Esophagus (tissue), 2 donors: ENCODE measurements around the gene CNGB1. TPM values are rescaled to one million over a fixed set of nuclear protein-coding genes. Genes with fewer than 3 reads are reported as not detected.
"Not testable (repeated sequence)": the region's sequence is repeated elsewhere in the genome, so short reads cannot be mapped to it uniquely, and the experiment has no call there.

Experiments
- H3K27ac ChIP-seq, 2 donors: one replicate each; pipeline ENCODE4 v1.5.1; 2013; ENCODE audit warnings: low read depth in 2 of 2, mild to moderate bottlenecking in 2 of 2, inconsistent platforms in 1 of 2, low read length in 1 of 2, moderate library complexity in 1 of 2
- H3K27me3 ChIP-seq, 2 donors: one replicate each; pipeline ENCODE4 v1.6.1; 2013; ENCODE audit warnings: low read length in 2 of 2, control low read depth in 1 of 2, mild to moderate bottlenecking in 1 of 2; ENCODE audit not compliant: insufficient read depth in 2 of 2, control insufficient read depth in 1 of 2
- H3K36me3 ChIP-seq, 2 donors: one replicate each; pipeline ENCODE4 v1.6.1; 2013; ENCODE audit warnings: low read length in 1 of 2; ENCODE audit not compliant: control insufficient read depth in 2 of 2, insufficient read depth in 2 of 2
- H3K4me1 ChIP-seq, 2 donors: one replicate each; pipeline ENCODE4 v1.6.1; 2013; ENCODE audit warnings: low read length in 1 of 2; ENCODE audit not compliant: control insufficient read depth in 2 of 2, insufficient read depth in 2 of 2
- H3K4me3 ChIP-seq, 2 donors: one replicate each; pipeline ENCODE4 v1.5.1; 2013; ENCODE audit warnings: low read length in 2 of 2, mild to moderate bottlenecking in 2 of 2, low read depth in 1 of 2, moderate library complexity in 1 of 2
- H3K9me3 ChIP-seq, 2 donors: one replicate each; pipeline ENCODE4 v1.6.1; 2013; ENCODE audit warnings: mild to moderate bottlenecking in 2 of 2, low read depth in 1 of 2, low read length in 1 of 2, moderate library complexity in 1 of 2; ENCODE audit not compliant: control insufficient read depth in 2 of 2, insufficient read depth in 1 of 2
- WGBS, 2 donors: extraction: QIAGEN DNeasy Blood & Tissue Kit; methylation state at CpG; one replicate each; pipeline ENCODE4 v1.1.7; 2013; 5-methylcytosine and 5-hydroxymethylcytosine counted together
- polyA plus RNA-seq, 2 donors: library from polyadenylated mRNA; stranded (reverse); fragments of 200-250 nt; gene quantifications; one replicate each; pipeline ENCODE4 v1.2.3, GENCODE V29; 2013
- donor health status: healthy with polysubstance abuse.
- donor health status: Bipolar disorder and iron deficiency.

The CNGB1 gene
- polyA plus RNA-seq, 2 donors, result 0.04 to 0.06 TPM

DNA sequence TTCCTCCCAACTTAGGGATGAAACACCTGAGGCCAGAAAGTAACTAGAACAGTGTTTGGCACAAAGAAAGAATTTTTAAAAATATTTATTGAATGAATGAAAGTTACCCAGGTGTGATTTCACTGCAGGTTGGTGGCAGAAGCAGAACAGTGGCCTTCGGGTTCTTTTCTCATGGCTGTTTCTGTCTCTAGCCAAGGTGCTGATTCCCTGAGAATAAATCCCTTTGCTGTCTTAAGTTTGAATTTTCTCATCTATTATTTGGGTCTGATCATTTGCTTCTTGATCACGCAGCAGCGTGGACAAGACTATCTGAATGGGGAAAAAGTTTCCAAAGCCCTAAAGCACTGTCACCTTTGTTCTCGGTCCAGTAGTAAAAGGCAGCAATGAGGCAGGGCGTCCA lies 95.6 kb downstream of the CNGB1 start:
- H3K4me1 ChIP-seq, result no peaks in the 10 kb centered on the region
- H3K27ac ChIP-seq, result no peak overlapping the region
- no peak overlapping the region for H3K4me3 ChIP-seq
- no peaks in the 10 kb centered on the region for H3K36me3 ChIP-seq
- no peaks in the 10 kb centered on the region for H3K9me3 ChIP-seq
- WGBS, 2 donors, result 81 to 82% methylated on average over 5 of the region's 5 CpGs
- no peaks in the 10 kb centered on the region for H3K27me3 ChIP-seq

DNA sequence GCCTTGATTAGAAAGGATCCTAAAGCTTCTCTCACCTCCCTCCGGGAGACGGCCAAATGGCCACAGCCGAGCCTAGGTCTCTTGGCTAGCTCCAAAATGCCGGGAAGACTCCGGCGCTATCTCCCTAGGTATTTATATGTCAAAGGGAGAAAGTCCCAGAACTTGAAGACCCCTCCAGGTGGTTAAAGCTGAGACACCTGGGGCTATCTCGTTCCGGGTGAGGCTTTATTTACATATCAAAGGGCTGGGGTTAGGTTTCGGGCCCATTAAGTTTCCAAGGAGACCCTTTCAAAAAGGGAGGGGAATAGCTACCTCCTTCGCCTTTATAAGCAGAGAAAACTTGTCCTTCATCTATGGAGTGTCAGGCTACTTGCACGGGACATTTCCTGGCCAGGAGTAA lies 97.7 kb downstream of the CNGB1 start:
- H3K9me3 ChIP-seq, result no peaks in the 10 kb centered on the region
- H3K4me3 ChIP-seq, result no peak overlapping the region
- no peaks in the 10 kb centered on the region for H3K36me3 ChIP-seq
- 39 to 46% methylated on average over 11 of the region's 11 CpGs for WGBS, 2 donors
- H3K4me1 ChIP-seq, result no peaks in the 10 kb centered on the region
- H3K27me3 ChIP-seq, result no peaks in the 10 kb centered on the region
- no peak overlapping the region for H3K27ac ChIP-seq

DNA sequence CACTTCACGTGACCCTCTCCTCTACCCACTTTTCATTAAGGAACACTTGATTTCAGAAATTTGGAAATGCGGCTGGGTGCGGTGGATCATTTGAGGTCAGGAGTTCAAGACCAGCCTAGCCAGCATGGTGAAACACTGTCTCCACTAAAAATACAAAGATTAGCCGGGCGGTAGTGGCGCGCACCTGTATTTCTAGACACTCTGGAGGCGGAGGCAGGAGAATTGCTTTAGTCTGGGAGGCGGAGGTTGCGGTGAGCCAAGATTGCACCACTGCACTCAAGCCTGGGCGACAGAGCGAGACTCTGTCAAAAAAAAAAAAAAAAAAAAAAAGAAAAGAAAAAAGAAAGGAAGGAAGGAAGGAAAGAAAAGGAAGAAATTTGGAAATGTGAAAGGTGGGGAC lies 98.2 kb downstream of the CNGB1 start:
- H3K36me3 ChIP-seq, H3K9me3 ChIP-seq, H3K27ac ChIP-seq, H3K27me3 ChIP-seq, H3K4me1 ChIP-seq, H3K4me3 ChIP-seq: not testable (repeated sequence)
- WGBS, 2 donors, result 86 to 93% methylated on average over 12 of the region's 12 CpGs

DNA sequence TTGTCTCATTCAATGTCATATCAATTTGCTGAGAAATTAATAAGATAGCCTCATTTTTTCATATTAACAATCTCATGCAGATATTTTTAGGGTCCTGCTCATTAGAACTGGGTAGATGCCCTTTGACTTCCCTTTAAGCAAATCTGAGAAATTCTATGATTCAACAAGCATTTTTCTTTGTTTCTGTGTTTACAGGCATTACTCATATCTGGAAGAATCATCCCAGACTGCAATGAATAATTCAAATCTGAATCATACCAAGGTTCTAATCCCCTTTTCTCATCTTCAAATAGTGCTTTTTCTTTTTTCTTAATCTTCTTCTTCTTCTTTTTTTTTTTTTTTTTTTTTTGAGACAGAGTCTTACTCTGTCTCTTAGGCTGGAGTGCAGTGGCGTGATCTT lies 99.5 kb downstream of the CNGB1 start:
- 36 to 54% methylated on average over 1 of the region's 1 CpG for WGBS, 2 donors
- no peak overlapping the region for H3K4me3 ChIP-seq

DNA sequence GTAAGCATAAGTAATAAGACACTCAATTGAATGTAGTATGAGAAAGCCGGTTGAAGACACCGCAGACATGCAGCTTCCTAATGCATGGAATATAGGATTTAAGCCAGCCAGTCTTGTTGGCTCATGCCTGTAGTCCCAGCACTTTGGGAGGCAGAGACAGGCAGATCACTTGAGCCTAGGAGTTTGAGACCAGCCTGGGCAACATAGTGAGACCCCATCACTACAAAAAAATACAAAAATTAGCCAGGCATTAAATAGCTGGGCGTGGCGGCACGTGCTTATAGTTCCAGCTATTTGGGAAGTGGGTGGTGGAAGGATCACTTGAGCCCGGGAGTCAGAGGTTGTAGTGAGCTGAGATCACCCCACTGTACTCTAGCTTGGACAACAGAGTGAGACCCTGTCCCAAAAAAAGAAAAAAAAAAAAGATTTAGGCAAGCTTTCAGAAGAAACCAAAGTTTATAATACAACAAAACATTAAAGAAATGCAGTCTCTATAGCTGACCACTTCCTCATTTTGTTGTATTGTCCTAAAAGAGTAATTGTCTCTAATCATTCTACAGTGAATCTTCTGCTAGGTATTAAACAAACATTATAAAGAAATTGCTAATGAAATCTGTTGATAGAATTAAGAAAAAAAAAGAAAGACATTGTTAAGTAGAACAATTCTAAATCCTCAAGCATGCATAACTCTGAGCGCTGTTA lies 100.0 kb downstream of the CNGB1 start:
- Histone ChIP-seq H3K9me3 (no peaks in the 10 kb centered on the region), H3K27me3 (no peaks in the 10 kb centered on the region), H3K4me3 (no peak overlapping the region), H3K36me3 (no peaks in the 10 kb centered on the region), H3K4me1 (no peaks in the 10 kb centered on the region), H3K27ac (no peak overlapping the region)
- 51 to 68% methylated on average over 7 of the region's 7 CpGs for WGBS, 2 donors

More for the DNA sequence above, 99.5 kb downstream of the CNGB1 start:
- Histone ChIP-seq H3K27me3 (no peaks in the 10 kb centered on the region), H3K27ac (no peak overlapping the region), H3K36me3 (no peaks in the 10 kb centered on the region), H3K4me1 (no peaks in the 10 kb centered on the region), H3K9me3 (no peaks in the 10 kb centered on the region)

DNA sequence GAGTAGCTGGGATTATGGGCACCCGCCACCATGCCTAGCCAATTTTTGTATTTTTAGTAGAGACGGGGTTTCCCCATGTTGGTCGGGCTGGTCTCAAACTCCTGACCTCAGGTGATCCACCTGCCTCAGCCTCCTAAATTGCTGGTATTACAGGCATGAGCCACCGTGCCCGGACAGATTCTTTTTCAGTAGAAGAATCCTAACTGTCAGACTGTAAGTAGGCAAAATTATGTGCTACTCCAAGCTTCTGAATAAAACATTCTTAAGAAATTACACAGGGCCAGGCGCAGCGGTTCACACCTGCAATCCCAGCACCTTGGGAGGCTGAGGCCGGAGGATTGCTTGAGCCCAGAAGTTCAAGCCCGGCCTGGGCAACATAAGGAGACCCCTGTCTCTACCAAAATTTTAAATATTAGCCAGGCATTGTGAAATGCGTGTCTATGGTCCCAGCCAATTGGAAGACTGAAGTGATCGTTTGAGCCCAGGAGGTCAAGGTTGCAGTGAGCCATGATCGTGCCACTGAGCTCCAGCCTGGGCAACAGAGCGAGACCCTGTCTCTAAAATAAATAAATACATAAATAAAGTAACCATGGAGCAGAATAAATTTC lies 101.9 kb downstream of the CNGB1 start:
- Histone ChIP-seq H3K27ac (no peak overlapping the region), H3K36me3 (no peaks in the 10 kb centered on the region), H3K4me1 (no peaks in the 10 kb centered on the region), H3K4me3 (no peak overlapping the region), H3K9me3 (no peaks in the 10 kb centered on the region), H3K27me3 (no peaks in the 10 kb centered on the region)
- WGBS, 2 donors, result 85 to 89% methylated on average over 13 of the region's 13 CpGs

DNA sequence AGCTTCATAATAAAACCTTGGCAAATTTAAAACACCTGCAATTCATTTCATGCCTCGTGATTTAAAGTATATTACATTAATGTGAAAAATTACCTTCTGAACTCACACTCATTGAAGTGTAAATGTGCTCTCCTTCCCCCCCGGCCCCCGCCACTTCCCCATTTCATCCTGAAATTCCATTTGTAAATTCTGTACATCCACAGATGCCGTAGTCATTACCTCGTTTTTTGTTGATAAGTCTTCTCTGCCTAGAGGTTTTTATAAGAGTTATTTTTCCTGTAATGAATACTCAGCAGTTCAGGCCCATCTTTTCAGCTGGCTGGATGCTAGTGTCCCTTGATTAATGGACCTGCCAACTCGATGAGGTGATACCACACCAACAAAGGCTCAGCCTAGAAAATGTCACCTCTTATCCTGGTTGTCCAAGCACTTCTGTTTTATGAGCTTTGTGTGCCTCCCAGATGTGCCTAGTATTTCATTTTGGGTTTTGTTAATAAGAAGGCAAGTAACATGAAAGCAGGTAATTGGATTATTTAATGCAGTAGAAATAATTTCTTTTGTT lies 103.8 kb downstream of the CNGB1 start:
- WGBS, 2 donors, result 34 to 38% methylated on average over 6 of the region's 6 CpGs
- no peaks in the 10 kb centered on the region for H3K9me3 ChIP-seq
- H3K36me3 ChIP-seq, result no peaks in the 10 kb centered on the region
- no peaks in the 10 kb centered on the region for H3K27me3 ChIP-seq
- no peak overlapping the region for H3K27ac ChIP-seq
- H3K4me1 ChIP-seq, result no peaks in the 10 kb centered on the region
- H3K4me3 ChIP-seq, result no peak overlapping the region

DNA sequence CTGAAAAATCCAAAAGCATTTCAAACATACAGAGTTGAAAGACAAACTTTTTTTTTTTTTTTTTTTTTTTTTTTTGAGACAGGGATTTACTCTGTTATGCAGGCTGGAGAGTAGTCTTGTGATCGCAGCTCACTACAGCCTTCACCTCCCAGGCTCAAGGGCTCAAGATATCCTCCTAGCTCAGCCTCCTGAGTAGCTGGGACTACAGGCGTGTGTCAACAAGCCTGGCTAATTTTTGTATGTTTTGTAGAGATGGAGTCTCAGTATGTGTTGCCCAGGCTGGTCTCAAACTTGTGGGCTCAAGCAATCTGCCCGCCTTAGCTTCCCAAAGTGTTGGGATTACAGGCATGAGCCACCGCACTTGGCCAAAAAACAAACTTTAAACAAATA lies 104.4 kb downstream of the CNGB1 start:
- Histone ChIP-seq H3K27ac (no peak overlapping the region), H3K9me3 (no peaks in the 10 kb centered on the region), H3K27me3 (no peaks in the 10 kb centered on the region), H3K36me3 (no peaks in the 10 kb centered on the region), H3K4me1 (no peaks in the 10 kb centered on the region), H3K4me3 (no peak overlapping the region)
- WGBS, 2 donors, result 44 to 56% methylated on average over 4 of the region's 4 CpGs

DNA sequence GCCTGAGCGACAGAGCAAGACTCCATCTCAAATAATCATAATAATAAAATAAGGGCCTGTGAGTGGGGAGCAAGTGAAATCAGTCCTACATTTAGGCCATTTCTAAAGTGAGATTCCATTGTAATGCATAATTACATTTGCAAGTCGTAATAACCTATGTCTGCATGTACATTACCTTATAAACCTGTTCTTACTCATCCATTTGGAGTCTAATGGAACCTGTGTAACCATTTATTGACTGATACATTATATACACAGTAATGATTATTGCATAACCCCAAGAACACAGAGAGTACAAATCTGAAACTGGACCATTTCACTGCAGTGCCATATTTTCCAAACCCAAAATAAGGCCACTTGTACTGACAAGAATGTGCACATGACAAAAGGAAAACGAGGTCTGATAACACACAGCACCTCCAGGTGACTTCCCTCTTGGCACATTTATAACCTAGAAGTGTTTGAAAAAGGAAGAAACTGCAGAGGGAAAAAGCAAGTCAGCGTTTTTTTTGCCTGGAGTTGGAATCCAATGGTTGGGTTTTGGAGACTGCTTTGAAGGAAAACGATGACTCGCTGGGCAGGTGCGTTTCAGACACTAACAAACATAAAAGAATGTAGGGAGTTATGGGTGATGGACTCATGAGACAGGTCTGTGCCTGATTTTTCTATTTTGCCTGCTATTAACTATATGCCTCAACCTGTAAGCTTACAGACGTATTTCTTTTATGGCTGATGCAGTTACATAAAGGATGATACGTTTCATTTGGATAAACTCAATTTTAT lies 105.0 kb downstream of the CNGB1 start:
- Histone ChIP-seq H3K36me3 (no peaks in the 10 kb centered on the region), H3K9me3 (no peaks in the 10 kb centered on the region), H3K4me3 (no peak overlapping the region), H3K27ac (peak overlapping the region; percentile 11 to 26), H3K4me1 (no peaks in the 10 kb centered on the region), H3K27me3 (no peaks in the 10 kb centered on the region)
- WGBS, 2 donors, result 50 to 62% methylated on average over 9 of the region's 9 CpGs
